HEK293T (cell line): ENCODE measurements around the gene ZFP2.

Experiments
- ELF4 ChIP-seq: fragments of 450-650 bp; IDR thresholded peaks from 2 replicates; pipeline ENCODE4 v1.6.1; 2017; ENCODE audit warnings: antibody characterized with exemption
- FOXA1 ChIP-seq: fragments of 450-650 bp; IDR thresholded peaks from 2 replicates; pipeline ENCODE4 v1.6.1; 2016; ENCODE audit warnings: mild to moderate bottlenecking
- FOXK2 ChIP-seq: fragments of 450-650 bp; IDR thresholded peaks from 2 replicates; pipeline ENCODE4 v1.6.1; 2016; ENCODE audit warnings: mild to moderate bottlenecking
- FOXM1 ChIP-seq: fragments of 450-650 bp; IDR thresholded peaks from 2 replicates; pipeline ENCODE4 v1.6.1; 2017; ENCODE audit warnings: mild to moderate bottlenecking, borderline replicate concordance
- LEF1 ChIP-seq: fragments of 450-650 bp; IDR thresholded peaks from 2 replicates; pipeline ENCODE4 v1.6.1; 2017; ENCODE audit warnings: mild to moderate bottlenecking, borderline replicate concordance
- NFRKB ChIP-seq: fragments of 450-650 bp; IDR thresholded peaks from 2 replicates; pipeline ENCODE4 v1.6.1; 2016; ENCODE audit warnings: mild to moderate bottlenecking, moderate library complexity
- PKNOX1 ChIP-seq: fragments of 450-650 bp; IDR thresholded peaks from 2 replicates; pipeline ENCODE4 v1.6.1; 2016
- SP1 ChIP-seq: fragments of 450-650 bp; IDR thresholded peaks from 2 replicates; pipeline ENCODE4 v1.6.1; 2017
- SUZ12 ChIP-seq: fragments of 450-650 bp; IDR thresholded peaks from 2 replicates; pipeline ENCODE4 v1.6.1; 2016; ENCODE audit warnings: mild to moderate bottlenecking
- ZNF384 ChIP-seq: fragments of 450-650 bp; IDR thresholded peaks from 2 replicates; pipeline ENCODE4 v1.6.1; 2016

- TF ChIP-seq PKNOX1 (no peak), NFRKB (no peak), SP1 (no peak), FOXK2 (no peak), LEF1 (no peak), ELF4 (no peak), SUZ12 (no peak), ZNF384 (no peak), FOXA1 (no peak), FOXM1 (no peak)
Measured at GRCh38 chr5:178861627-178862026, 34.1 kb upstream of the ZFP2 start.
